ENCODE results near the gene RGN.
A peak's percentile ranks its signal among the peaks of the same experiment; 100 is the strongest.
"Not testable (repeated sequence)": the region's sequence is repeated elsewhere in the genome, so short reads cannot be mapped to it uniquely, and the experiment has no call there.

The RGN gene

GRCh38 chrX:47091149-47091775, 13.0 kb downstream of the RGN start:
- H3K4me1 ChIP-seq (ENCODE audit: control insufficient read depth, insufficient read depth, low read length), result no peaks in the 10 kb centered on the region
- no peaks in the 10 kb centered on the region for H3K36me3 ChIP-seq (ENCODE audit: control insufficient read depth, insufficient read depth, low read length)
- H3K4me3 ChIP-seq (ENCODE audit: low read length), result no peak overlapping the region
- H3K9ac ChIP-seq (ENCODE audit: low read length), result no peak overlapping the region
- no peak overlapping the region for H3K27ac ChIP-seq (ENCODE audit: low read depth, low read length)
- H3K27me3 ChIP-seq (ENCODE audit: control insufficient read depth, insufficient read depth, low read length), result no peaks in the 10 kb centered on the region

GRCh38 chrX:47093248-47093647, 15.0 kb downstream of the RGN start:
- Histone ChIP-seq H3K4me1 (ENCODE audit: control insufficient read depth, insufficient read depth, low read length) (no peaks in the 10 kb centered on the region), H3K27ac (ENCODE audit: low read depth, low read length) (no peak overlapping the region), H3K27me3 (ENCODE audit: control insufficient read depth, insufficient read depth, low read length) (no peaks in the 10 kb centered on the region), H3K36me3 (ENCODE audit: control insufficient read depth, insufficient read depth, low read length) (peaks cover 2% of the 10 kb centered on the region), H3K4me3 (ENCODE audit: low read length) (no peak overlapping the region), H3K9ac (ENCODE audit: low read length) (no peak overlapping the region)

GRCh38 chrX:47093860-47094259, 15.6 kb downstream of the RGN start:
- Histone ChIP-seq H3K4me1 (ENCODE audit: control insufficient read depth, insufficient read depth, low read length) (no peaks in the 10 kb centered on the region), H3K36me3 (ENCODE audit: control insufficient read depth, insufficient read depth, low read length) (peaks cover 2% of the 10 kb centered on the region), H3K27me3 (ENCODE audit: control insufficient read depth, insufficient read depth, low read length) (no peaks in the 10 kb centered on the region)

GRCh38 chrX:47097018-47097417, 18.8 kb downstream of the RGN start:
- Histone ChIP-seq H3K4me3 (ENCODE audit: low read length) (no peak overlapping the region), H3K27me3 (ENCODE audit: control insufficient read depth, insufficient read depth, low read length) (peaks cover 5% of the 10 kb centered on the region), H3K4me1 (ENCODE audit: control insufficient read depth, insufficient read depth, low read length) (no peaks in the 10 kb centered on the region), H3K9ac (ENCODE audit: low read length) (no peak overlapping the region), H3K36me3 (ENCODE audit: control insufficient read depth, insufficient read depth, low read length) (peaks cover 2% of the 10 kb centered on the region), H3K27ac (ENCODE audit: low read depth, low read length) (no peak overlapping the region)

More at GRCh38 chrX:47093860-47094259, 15.6 kb downstream of the RGN start:
- Histone ChIP-seq H3K9ac (ENCODE audit: low read length) (no peak overlapping the region), H3K4me3 (ENCODE audit: low read length) (no peak overlapping the region), H3K27ac (ENCODE audit: low read depth, low read length) (no peak overlapping the region)

- Histone ChIP-seq H3K4me1 (ENCODE audit: control insufficient read depth, insufficient read depth, low read length) (no peaks in the 10 kb centered on the region), H3K9ac (ENCODE audit: low read length) (no peak overlapping the region), H3K27ac (ENCODE audit: low read depth, low read length) (no peak overlapping the region), H3K27me3 (ENCODE audit: control insufficient read depth, insufficient read depth, low read length) (peaks cover 5% of the 10 kb centered on the region), H3K4me3 (ENCODE audit: low read length) (no peak overlapping the region), H3K36me3 (ENCODE audit: control insufficient read depth, insufficient read depth, low read length) (peaks cover 2% of the 10 kb centered on the region)
Observed at GRCh38 chrX:47098338-47099094, 20.3 kb downstream of the RGN start.

- H3K27me3 ChIP-seq (ENCODE audit: control insufficient read depth, insufficient read depth, low read length), result peaks cover 5% of the 10 kb centered on the region
- no peak overlapping the region for H3K9ac ChIP-seq (ENCODE audit: low read length)
- H3K4me1 ChIP-seq (ENCODE audit: control insufficient read depth, insufficient read depth, low read length), result no peaks in the 10 kb centered on the region
- peaks cover 2% of the 10 kb centered on the region for H3K36me3 ChIP-seq (ENCODE audit: control insufficient read depth, insufficient read depth, low read length)
- no peak overlapping the region for H3K4me3 ChIP-seq (ENCODE audit: low read length)
- H3K27ac ChIP-seq (ENCODE audit: low read depth, low read length), result no peak overlapping the region
Observed at GRCh38 chrX:47101206-47101605, 23.0 kb downstream of the RGN start.

GRCh38 chrX:47110936-47111615, 32.8 kb downstream of the RGN start:
- H3K27me3 ChIP-seq (ENCODE audit: control insufficient read depth, insufficient read depth, low read length); H3K9ac ChIP-seq (ENCODE audit: low read length); H3K4me3 ChIP-seq (ENCODE audit: low read length); H3K36me3 ChIP-seq (ENCODE audit: control insufficient read depth, insufficient read depth, low read length); H3K27ac ChIP-seq (ENCODE audit: low read depth, low read length); H3K4me1 ChIP-seq (ENCODE audit: control insufficient read depth, insufficient read depth, low read length): not testable (repeated sequence)

- Histone ChIP-seq H3K27ac (ENCODE audit: low read depth, low read length) (no peak overlapping the region), H3K4me1 (ENCODE audit: control insufficient read depth, insufficient read depth, low read length) (no peaks in the 10 kb centered on the region), H3K36me3 (ENCODE audit: control insufficient read depth, insufficient read depth, low read length) (no peaks in the 10 kb centered on the region), H3K9ac (ENCODE audit: low read length) (no peak overlapping the region), H3K4me3 (ENCODE audit: low read length) (no peak overlapping the region), H3K27me3 (ENCODE audit: control insufficient read depth, insufficient read depth, low read length) (no peaks in the 10 kb centered on the region)
Observed at GRCh38 chrX:47112316-47112954, 34.2 kb downstream of the RGN start.

- H3K27ac ChIP-seq (ENCODE audit: low read depth, low read length); H3K4me3 ChIP-seq (ENCODE audit: low read length); H3K36me3 ChIP-seq (ENCODE audit: control insufficient read depth, insufficient read depth, low read length); H3K4me1 ChIP-seq (ENCODE audit: control insufficient read depth, insufficient read depth, low read length); H3K27me3 ChIP-seq (ENCODE audit: control insufficient read depth, insufficient read depth, low read length); H3K9ac ChIP-seq (ENCODE audit: low read length): not testable (repeated sequence)
Observed at GRCh38 chrX:47116551-47117110, 38.4 kb downstream of the RGN start.

GRCh38 chrX:47124466-47124865, 46.2 kb downstream of the RGN start:
- not testable (repeated sequence) for H3K36me3 ChIP-seq (ENCODE audit: control insufficient read depth, insufficient read depth, low read length); H3K4me1 ChIP-seq (ENCODE audit: control insufficient read depth, insufficient read depth, low read length); H3K4me3 ChIP-seq (ENCODE audit: low read length); H3K27ac ChIP-seq (ENCODE audit: low read depth, low read length); H3K9ac ChIP-seq (ENCODE audit: low read length); H3K27me3 ChIP-seq (ENCODE audit: control insufficient read depth, insufficient read depth, low read length)

GRCh38 chrX:47129157-47129898, 51.1 kb downstream of the RGN start:
- Histone ChIP-seq H3K9ac (ENCODE audit: low read length) (no peak overlapping the region), H3K27ac (ENCODE audit: low read depth, low read length) (peak overlapping the region; percentile 77), H3K27me3 (ENCODE audit: control insufficient read depth, insufficient read depth, low read length) (no peaks in the 10 kb centered on the region), H3K36me3 (ENCODE audit: control insufficient read depth, insufficient read depth, low read length) (no peaks in the 10 kb centered on the region), H3K4me3 (ENCODE audit: low read length) (peak overlapping the region; percentile 76), H3K4me1 (ENCODE audit: control insufficient read depth, insufficient read depth, low read length) (no peaks in the 10 kb centered on the region)
